Gastrocnemius medialis (tissue), 4 donors: ENCODE data around the gene DIP2C. TPM values are rescaled to one million over a fixed set of nuclear protein-coding genes. Genes with fewer than 3 reads are reported as not detected.

Experiments
- ATAC-seq, 2 donors: fragments of 150-250 bp; one replicate each; pipeline ENCODE4 v1.9.1; 2016
- DNase-seq, 2 donors: peaks; one replicate each; pipeline ENCODE4 v3.0.0-alpha.2; 2019
- H3K27ac ChIP-seq, 4 donors: fragments of 200-600 bp; sonication (generic); 1 replicate in 1 of 4; 2 replicates in 3 of 4; pipeline ENCODE4 v1.5.1; 2016 to 2018; ENCODE audit warnings: mild to moderate bottlenecking in 2 of 4, moderate library complexity in 1 of 4
- H3K27me3 ChIP-seq, 3 donors: fragments of 200-600 bp; sonication (generic) in 2 of 3; 1 replicate in 1 of 3; 2 replicates in 2 of 3; pipeline versions ENCODE4 v1.5.1 to v1.6.0; 2016 to 2019; ENCODE audit warnings: mild to moderate bottlenecking in 1 of 3, moderate library complexity in 1 of 3
- H3K36me3 ChIP-seq, 2 donors: fragments of 200-600 bp; sonication (generic) in 1 of 2; one replicate each; pipeline ENCODE4 v1.5.1; 2017 to 2018
- H3K4me1 ChIP-seq, 2 donors: fragments of 200-600 bp; sonication (generic) in 1 of 2; one replicate each; pipeline ENCODE4 v1.5.1; 2016 to 2017; ENCODE audit warnings: mild to moderate bottlenecking in 2 of 2
- H3K4me3 ChIP-seq, 4 donors: fragments of 200-600 bp; sonication (generic) in 3 of 4; 1 replicate in 1 of 4; 2 replicates in 3 of 4; pipeline ENCODE4 v1.5.1; 2016 to 2019; ENCODE audit warnings: mild to moderate bottlenecking in 2 of 4
- H3K9me3 ChIP-seq, 3 donors: fragments of 200-600 bp; sonication (generic) in 2 of 3; 1 replicate in 1 of 3; 2 replicates in 2 of 3; pipeline ENCODE4 v1.5.1; 2016 to 2019
- POLR2A ChIP-seq, 2 donors: fragments of 450-650 bp; IDR thresholded peaks; one replicate each; pipeline ENCODE4 v1.6.1; 2017; ENCODE audit warnings: antibody characterized with exemption in 2 of 2, mild to moderate bottlenecking in 2 of 2, moderate library complexity in 2 of 2
- in situ Hi-C, 4 donors: fragments of 200-750 bp; cut with MboI; loops; one replicate each; pipeline versions ENCODE4 v1.15.0 to v1.8.0; 2017; ENCODE audit warnings: low sequenced_read_pairs in 4 of 4
- intact Hi-C: fragments of 100-400 bp; cut with DNase I; formaldehyde crosslinking; loops from one replicate; pipeline ENCODE4 v1.15.1; 2023; ENCODE audit warnings: low total_unique reads
- total RNA-seq, 4 donors: library from RNA; depleted of rRNA; stranded (reverse); fragments of >200 nt; gene quantifications; one replicate each; pipeline versions ENCODE4 v1.1.0 to v1.2.3, GENCODE V29; 2016
- TF ChIP-seq, protein P1 (sequence below), 5 experiments: fragments of 450-650 bp in 3 of 5; fragments of 200-600 bp in 2 of 5; sonication (generic) in 2 of 5; IDR thresholded peaks in 4 of 5; conservative IDR thresholded peaks in 1 of 5; 1 replicate in 4 of 5; 2 replicates in 1 of 5; pipeline ENCODE4 v1.5.1; 2016 to 2019; ENCODE audit warnings: antibody characterized with exemption in 5 of 5, mild to moderate bottlenecking in 3 of 5, moderate library complexity in 3 of 5

DIP2C gene
- total RNA-seq, 4 donors from 2014 or later: 19.1 to 60.0 (median 30.2) TPM

DNA sequence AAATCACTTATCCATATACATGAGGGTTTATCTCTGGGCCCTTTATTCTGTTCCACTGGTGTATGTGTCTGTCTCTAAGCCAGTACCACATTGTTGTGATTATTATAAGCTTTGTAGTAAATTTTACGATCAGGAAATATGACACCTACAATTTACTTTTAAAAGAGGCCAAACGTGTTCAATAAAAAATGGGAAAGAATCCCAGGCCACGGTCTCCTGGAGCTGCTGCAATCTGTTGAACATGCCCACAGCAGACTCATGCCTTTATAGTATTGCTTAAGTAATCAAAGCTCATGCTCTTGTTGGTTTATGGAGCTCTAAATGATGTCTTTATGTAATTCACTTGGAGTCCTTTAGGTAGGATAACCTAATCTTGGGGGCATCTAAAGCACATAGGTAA is 281.2 kb downstream of the DIP2C start:
- no peak for TF ChIP-seq POLR2A (IDR thresholded peaks at IDR 0.05)
- TF ChIP-seq, protein P1, sequence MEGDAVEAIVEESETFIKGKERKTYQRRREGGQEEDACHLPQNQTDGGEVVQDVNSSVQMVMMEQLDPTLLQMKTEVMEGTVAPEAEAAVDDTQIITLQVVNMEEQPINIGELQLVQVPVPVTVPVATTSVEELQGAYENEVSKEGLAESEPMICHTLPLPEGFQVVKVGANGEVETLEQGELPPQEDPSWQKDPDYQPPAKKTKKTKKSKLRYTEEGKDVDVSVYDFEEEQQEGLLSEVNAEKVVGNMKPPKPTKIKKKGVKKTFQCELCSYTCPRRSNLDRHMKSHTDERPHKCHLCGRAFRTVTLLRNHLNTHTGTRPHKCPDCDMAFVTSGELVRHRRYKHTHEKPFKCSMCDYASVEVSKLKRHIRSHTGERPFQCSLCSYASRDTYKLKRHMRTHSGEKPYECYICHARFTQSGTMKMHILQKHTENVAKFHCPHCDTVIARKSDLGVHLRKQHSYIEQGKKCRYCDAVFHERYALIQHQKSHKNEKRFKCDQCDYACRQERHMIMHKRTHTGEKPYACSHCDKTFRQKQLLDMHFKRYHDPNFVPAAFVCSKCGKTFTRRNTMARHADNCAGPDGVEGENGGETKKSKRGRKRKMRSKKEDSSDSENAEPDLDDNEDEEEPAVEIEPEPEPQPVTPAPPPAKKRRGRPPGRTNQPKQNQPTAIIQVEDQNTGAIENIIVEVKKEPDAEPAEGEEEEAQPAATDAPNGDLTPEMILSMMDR (IDR thresholded peaks at IDR 0.05 in 4 of 5, conservative IDR thresholded peaks at IDR 0.05 in 1 of 5): no peak
- Histone ChIP-seq H3K9me3 (no peaks in the 10 kb centered on the region), H3K4me3 (no peak overlapping the region), H3K27me3 (no peaks in the 10 kb centered on the region), H3K36me3 (peaks cover 0 to 20% of the 10 kb centered on the region in 2 donors), H3K27ac (no peak overlapping the region), H3K4me1 (no peaks in the 10 kb centered on the region)
- intact Hi-C loops (no loop called here), in situ Hi-C loops (no loop called here)
- no peak for DNase-seq
- ATAC-seq: no peak

DNA sequence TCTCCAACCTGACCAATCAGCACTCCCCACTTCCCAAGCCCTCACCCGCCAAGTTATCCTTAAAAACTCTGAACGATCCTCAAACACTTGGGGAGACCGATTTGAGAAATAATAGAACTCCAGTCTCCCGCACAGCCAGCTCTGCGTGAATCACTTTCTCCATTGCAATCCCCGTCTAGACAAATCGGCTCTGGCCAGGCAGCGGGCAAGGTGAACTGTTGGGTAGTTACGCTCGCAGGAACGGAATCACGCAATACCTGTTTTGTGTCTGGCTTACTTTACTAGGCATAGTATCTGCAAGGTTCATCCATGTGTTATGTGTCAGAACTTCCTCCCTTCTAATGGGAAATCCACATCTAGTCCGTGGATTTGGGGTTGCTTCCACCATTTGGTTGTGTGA is 282.5 kb downstream of the DIP2C start:
- Histone ChIP-seq H3K27ac (no peak overlapping the region), H3K4me3 (no peak overlapping the region), H3K27me3 (no peaks in the 10 kb centered on the region), H3K36me3 (peaks cover 0 to 20% of the 10 kb centered on the region in 2 donors), H3K4me1 (no peaks in the 10 kb centered on the region), H3K9me3 (no peaks in the 10 kb centered on the region)
- in situ Hi-C loops (no loop called here), intact Hi-C loops (no loop called here)
- no peak for ATAC-seq
- DNase-seq: no peak
- TF ChIP-seq, protein P1 (IDR thresholded peaks at IDR 0.05 in 4 of 5, conservative IDR thresholded peaks at IDR 0.05 in 1 of 5): no peak
- no peak for TF ChIP-seq POLR2A (IDR thresholded peaks at IDR 0.05)

DNA sequence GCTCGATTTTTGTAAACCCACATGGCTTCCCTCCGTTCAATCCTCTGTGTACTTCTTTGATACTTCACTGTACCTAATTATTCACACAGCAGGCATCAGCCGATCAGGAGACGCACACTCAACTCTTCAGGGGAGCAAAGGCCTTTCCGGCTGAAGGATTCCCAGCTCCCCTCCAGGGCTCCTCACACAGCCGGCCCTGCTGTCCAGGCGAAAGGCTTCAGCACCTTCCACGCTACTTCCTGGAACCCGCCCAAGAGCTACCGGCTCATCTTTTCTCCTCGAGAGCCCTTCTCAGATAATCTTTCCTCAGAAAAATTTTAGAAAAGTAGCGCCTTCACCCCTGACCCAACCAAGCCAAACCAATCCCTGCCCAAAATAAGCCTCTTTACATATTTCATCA is 283.8 kb downstream of the DIP2C start:
- no peaks in the 10 kb centered on the region for H3K4me1 ChIP-seq
- ATAC-seq (no peak), DNase-seq (no peak)
- no peak overlapping the region for H3K27ac ChIP-seq
- peaks cover 0 to 20% of the 10 kb centered on the region in 2 donors for H3K36me3 ChIP-seq
- no peak overlapping the region for H3K4me3 ChIP-seq
- in situ Hi-C loops (no loop called here), intact Hi-C loops (no loop called here)
- TF ChIP-seq POLR2A (IDR thresholded peaks at IDR 0.05): no peak
- TF ChIP-seq, protein P1 (IDR thresholded peaks at IDR 0.05 in 4 of 5, conservative IDR thresholded peaks at IDR 0.05 in 1 of 5): no peak
- no peaks in the 10 kb centered on the region for H3K9me3 ChIP-seq
- H3K27me3 ChIP-seq: no peaks in the 10 kb centered on the region

DNA sequence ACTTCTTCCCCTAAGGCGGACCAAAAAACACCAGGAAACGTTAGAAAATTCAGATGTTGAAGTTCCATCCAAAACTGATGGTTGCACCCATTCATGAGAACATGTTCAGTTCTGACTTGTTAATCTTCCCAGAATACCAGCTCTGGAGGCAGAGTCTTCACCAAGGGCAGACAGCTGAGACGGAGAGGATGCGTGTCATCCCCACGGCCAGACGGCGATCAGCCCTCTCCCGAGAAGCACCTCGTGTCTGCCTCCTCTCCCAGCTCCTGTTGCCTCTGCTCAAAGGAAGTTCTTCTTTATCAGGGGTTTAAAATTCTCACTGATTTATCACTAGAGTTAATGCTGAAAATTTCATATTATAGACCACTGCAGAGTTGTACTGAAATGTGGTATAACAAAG is 284.5 kb downstream of the DIP2C start:
- no peak overlapping the region for H3K27ac ChIP-seq
- DNase-seq (no peak), ATAC-seq (no peak)
- no peaks in the 10 kb centered on the region for H3K27me3 ChIP-seq
- in situ Hi-C loops (no loop called here), intact Hi-C loops (no loop called here)
- no peak overlapping the region for H3K4me3 ChIP-seq
- no peaks in the 10 kb centered on the region for H3K4me1 ChIP-seq
- no peaks in the 10 kb centered on the region for H3K9me3 ChIP-seq
- H3K36me3 ChIP-seq: peaks cover 0 to 20% of the 10 kb centered on the region in 2 donors
- TF ChIP-seq, protein P1 (IDR thresholded peaks at IDR 0.05 in 4 of 5, conservative IDR thresholded peaks at IDR 0.05 in 1 of 5): no peak
- TF ChIP-seq POLR2A (IDR thresholded peaks at IDR 0.05): no peak

DNA sequence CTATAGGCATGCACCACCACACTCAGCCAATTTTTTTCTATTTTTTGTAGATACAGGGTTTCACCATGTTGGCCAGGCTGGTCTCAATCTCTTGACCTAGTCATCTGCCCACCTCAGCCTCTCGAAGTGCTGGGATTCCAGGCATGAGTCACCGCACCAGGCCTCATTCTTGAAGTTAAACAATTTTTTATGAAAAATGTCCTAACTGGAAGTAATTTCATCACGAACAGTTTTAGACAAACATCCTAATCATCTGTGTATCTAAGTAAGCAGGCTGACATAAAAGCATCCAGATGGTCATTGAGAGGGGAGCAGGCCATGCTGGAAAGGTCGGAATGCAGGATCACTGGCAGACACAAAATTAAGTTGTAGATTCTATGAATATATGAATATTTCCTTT is 285.1 kb downstream of the DIP2C start:
- Histone ChIP-seq H3K4me3 (no peak overlapping the region), H3K9me3 (no peaks in the 10 kb centered on the region), H3K27ac (no peak overlapping the region), H3K27me3 (no peaks in the 10 kb centered on the region), H3K4me1 (no peaks in the 10 kb centered on the region), H3K36me3 (peaks cover 0 to 20% of the 10 kb centered on the region in 2 donors)
- TF ChIP-seq, protein P1 (IDR thresholded peaks at IDR 0.05 in 4 of 5, conservative IDR thresholded peaks at IDR 0.05 in 1 of 5): no peak
- TF ChIP-seq POLR2A (IDR thresholded peaks at IDR 0.05): no peak
- DNase-seq (no peak), ATAC-seq (no peak)
- in situ Hi-C loops (no loop called here), intact Hi-C loops (no loop called here)
